SKM-1 treated with dmso at 0.1 percent for 144 hours (cell line): ENCODE results near the gene TSHZ1.
"Not testable (repeated sequence)": the region's sequence is repeated elsewhere in the genome, so short reads cannot be mapped to it uniquely, and the experiment has no call there.

ENCODE experiments used
- DNase-seq: peaks from one replicate; lab custom pipeline; 2025; ENCODE audit not compliant: unreplicated experiment; lab: John Stamatoyannopoulos, UW

The TSHZ1 gene

DNA sequence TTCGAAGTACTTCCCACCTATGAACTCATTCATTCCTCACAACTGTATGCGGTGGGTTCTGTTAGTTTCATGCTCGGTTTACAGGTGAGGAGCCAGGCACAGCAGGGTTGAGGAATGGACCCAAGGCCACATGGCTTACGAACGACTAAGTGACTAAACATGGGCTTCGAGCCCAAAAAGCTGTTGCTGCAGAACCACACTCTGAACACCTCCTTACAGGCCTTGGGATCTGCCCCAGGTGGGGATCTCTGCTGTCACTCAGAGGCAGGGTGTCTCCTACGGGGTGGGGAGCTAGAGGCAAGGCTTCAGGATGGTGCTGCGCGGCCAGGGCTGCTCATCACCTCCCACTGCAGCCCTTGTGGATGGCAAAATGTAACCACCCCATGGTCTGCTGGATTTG, 80.9 kb downstream of the TSHZ1 start:
- DNase-seq: no peak

DNA sequence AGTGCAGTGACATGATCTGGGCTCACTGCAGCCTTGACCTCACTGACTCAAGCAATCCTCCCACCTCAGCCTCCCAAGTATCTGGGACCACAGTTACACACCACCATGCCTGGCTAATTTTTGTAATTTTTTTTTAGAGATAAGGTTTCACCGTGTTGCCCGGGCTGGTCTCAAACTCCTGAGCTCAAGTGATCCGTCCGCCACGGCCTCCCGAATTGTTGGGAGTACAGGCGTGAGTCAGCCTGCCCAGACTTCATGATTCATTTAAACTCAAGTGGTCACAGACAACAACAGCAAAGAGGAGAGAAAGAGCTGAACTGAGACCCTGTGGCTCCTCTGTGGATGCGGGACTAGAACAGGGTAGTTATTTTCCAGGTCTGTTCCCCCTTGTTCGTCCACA, 83.0 kb downstream of the TSHZ1 start:
- DNase-seq: no peak

DNA sequence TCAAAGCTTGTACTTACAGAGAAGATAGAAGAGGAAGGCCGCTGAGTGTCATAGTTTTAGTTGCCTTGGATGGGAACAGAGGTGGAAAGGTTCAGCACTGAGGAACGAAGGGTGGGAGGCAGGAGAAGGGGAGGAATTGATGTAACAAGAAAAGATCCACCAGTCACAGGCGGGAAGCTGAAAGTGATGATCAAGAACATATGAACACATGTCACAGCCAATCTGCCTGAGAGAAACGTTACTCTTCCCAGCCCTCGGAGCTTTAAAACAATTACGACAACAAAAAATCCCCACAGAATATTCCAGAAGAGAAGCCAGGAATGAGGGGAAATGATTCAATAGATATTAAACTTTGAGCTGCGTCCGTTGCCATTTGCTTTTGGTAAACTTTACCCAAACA, 87.1 kb downstream of the TSHZ1 start:
- DNase-seq: no peak

DNA sequence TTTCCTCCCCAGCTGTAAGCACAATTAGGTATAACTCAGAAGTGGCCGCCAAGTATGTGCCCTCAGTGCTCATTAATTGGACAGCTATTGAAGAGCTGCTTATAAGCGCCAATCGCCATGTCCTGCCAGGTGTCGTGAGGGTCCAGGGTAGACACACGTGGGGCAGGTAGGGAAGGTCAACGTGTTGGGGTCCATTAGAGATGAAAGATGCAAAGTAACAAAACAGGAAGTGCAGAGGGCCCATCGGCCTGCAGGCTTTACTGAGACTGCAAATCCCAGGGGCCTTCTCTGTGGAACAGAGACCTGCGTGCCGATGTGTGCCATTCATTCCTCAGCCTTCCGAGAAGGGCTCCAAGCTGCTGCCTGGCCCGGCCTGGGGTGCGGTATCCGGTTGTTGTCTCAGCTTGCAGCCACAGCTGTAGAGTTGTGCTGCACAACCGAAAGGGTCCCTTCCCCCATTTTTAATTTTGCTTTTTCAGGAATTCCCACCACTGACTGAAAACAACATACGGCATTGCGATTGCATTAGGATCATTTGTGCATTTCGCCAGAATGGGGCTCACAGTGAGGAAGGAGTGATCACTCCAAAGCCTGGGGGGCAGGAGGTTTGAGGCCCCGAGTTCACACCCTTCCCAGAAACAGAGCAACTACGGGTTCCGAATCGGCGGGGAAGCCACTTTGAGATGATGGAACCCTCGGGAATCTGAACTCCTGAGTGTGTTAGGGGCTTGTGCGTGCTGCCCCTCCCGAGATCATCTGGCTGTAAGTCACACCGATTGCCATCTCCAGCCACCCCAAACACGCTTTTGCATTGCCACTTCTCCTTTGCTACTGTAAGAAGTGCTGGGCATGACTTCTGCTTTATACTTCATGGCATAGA, 94.3 kb downstream of the TSHZ1 start:
- no peak for DNase-seq

DNA sequence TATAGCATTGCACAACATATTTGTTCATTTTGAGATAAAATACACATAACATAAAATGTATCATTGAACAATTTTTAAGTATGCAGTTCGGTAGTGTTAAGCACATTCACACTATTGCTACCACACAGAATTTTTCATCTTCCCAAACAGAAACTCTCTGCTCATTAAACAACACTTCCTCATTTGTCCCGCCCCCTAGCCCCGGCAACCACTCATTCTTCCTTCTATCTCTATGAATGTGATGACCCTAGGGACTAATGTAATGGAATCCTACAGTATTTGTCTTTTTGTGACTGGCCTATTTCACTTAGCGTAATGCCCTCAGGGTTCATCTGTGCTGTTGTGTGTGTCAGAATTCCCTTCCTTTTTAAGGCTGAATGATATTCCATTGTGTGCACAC, 95.4 kb downstream of the TSHZ1 start:
- DNase-seq: no peak

DNA sequence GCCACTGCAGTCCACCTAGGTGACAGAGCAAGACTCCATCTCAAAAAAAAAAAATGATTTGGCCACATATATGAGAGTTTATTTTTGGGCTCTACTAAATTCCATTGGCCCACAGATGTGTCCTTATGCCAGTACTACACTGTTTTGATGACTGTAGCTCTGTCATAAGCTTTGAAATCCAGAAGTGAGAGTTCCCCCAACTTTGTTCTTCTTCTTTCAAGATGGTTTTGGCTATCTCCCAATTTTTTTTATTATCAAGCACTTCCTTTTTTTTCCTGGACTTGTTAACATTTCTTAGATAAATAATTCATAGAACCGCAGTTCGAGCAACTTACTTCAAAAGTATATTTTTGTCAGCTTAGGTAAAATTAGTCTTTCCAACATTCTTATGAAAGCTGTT, 96.9 kb downstream of the TSHZ1 start:
- no peak for DNase-seq

DNA sequence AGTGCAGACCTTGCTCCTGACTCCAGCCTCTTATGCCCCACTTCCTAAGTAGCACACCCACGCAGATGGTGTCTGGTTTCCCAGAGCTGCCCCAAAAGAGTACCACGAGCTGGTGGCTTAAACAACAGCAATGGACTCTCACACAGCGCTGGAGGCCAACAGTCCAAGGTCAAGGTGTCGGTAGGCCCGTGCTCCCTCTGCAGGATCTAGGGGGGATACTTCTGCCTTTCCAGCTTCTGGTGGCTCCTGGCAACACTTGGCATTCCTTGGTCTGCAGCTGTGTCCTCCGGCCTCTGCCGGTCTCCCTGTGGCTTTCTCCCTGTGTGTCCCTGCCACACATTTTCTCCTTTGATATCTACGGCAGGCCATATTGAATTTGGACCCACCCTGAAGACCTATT, 99.0 kb downstream of the TSHZ1 start:
- DNase-seq: no peak

DNA sequence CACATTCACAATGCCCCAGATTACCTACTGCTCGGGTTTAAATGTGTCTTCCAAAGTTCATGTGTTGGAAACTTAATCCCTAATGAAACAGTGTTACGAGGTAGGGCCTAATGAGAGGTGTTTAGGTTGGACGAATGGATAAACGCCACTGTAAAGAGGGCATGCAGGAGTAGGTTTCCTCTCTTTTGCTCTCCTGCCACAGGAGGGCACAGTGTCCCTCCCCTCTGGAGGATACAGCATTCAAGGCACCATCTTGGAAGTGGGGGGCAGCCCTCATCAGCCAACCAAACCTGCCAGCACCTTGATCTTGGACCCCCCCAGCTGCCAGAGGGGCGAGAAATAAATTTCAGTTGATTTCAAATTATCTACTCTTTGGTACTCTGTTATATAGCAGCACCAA, 103.5 kb downstream of the TSHZ1 start:
- no peak for DNase-seq

DNA sequence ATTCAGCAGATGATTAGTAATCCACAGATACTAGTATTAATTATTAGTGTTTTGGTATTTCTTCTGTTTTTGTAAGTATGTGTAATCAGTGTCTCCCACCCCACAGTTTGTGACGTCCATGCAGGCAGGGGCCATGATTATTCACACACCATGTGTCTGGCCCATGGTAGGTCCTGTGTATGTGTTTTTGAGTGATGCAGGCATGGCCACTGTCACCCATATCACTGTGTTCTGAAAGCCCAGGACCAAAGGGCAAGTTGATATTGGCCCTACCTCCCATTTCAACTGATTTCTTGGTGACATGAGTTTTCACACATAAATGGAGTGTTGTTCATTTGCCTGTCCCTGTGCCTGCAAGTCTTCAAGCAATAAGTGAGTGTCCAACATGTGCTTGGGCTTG, 104.0 kb downstream of the TSHZ1 start:
- no peak for DNase-seq

DNA sequence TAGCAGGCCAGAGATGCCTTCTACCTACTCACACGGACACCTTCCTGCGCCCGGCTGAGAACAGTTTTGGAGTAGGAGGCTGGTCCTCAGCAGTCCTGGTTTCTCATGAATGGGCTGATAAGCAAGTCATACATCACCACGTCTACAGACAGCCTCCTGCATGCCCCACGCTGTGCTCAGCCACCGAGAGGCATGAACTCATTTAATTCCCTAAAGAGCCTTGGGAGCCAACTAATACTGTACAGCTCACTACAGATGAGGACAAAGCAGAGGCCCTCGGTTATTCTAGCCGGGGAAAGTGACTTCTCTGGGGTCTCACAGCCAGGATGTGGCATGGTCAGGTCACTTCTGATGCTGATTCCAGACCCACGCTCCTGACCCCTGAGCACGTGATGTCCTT, 105.6 kb downstream of the TSHZ1 start:
- no peak for DNase-seq

DNA sequence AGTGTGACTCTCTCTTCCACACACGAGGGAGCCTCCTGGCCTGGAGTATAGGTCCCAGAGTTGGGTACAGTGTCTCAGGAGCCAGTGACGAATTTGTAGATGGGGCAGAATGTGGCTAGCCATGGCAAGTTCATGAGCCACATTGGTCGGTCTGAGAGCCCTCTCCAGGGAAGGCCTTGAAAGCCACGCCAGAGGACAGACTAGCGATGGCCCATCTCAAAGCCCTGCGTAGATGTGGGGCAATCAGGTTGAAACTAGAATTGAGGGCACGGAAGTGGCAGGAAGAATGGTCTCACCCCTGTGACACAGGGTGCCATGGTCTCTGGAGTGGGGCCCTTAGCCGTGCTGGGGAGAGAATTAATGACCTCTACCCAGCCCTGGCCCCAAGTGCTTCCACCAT, 106.2 kb downstream of the TSHZ1 start:
- DNase-seq: no peak

DNA sequence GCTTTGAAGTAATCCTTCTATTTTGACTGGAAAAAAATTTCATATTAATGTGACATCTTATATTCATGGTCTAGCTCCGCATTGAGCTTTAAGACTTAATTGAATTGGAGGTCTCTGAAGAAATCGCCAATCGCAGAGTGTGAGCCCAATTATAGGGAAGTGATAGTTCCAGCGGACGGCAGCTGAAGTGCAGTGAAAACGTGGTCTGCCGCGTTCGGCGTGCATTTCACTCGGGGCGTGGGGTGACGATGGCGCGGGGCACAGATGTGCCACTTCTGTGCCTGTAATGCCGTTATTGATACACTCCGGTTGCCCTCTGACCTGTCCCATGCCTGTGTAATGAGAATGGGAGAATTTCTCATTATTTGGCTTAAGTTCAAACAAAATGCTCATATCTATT, 106.7 kb downstream of the TSHZ1 start:
- no peak for DNase-seq

DNA sequence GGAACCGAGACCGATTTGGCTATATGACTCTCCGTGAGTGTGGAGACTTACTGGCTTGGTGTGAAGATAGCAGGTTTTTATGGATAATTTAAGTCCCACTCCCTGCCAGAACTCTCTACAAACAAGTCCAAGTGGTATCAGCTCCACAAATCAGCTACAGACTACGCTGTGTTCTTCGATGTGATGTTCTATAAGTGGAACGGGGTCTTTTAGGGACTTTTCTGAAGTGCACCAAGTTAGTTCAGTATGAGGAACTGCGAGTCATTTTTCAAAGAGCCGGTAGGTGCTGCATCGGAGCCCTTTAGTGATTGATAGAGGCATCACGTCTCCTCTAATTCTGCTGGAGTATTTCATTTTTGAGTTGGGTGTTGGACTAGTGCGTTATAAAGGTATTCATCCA, 107.1 kb downstream of the TSHZ1 start:
- no peak for DNase-seq

DNA sequence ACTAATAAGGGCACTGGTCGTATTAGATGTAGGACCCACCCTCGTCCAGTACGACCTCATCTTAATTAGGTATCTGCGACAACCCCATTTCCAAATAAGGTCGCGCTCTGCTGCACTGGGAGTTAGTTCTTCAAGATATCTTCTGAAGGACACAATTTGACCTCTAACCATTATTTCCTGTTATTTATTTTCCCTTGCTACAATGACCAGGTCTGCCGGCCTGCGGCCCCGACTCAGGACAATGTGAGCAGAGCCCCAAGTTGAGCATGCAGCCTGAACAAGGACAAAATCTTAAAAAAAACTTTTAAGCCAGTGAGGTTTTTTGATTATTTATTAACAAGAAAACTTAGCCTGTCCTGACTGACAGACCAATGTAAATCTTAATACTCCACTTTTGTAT, 109.3 kb downstream of the TSHZ1 start:
- no peak for DNase-seq

DNA sequence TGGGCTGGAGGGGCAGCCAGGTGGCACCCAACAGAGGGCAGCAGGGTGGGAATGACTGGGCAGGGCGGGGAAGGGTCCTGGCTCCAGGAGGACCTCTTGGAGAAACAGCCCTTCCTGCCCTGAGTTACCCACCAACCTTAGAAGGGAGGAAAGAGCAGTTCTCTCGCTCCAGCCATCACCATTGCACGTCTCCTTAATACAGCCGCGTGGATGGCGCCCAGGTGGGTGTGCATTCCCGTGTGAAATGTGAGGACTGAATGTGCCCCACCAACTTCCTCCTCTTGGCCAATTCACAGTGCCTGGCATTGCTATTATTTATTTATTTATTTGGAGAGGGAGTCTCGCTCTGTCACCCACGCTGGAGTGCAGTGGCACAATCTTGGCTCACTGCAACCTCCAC, 109.9 kb downstream of the TSHZ1 start:
- no peak for DNase-seq

DNA sequence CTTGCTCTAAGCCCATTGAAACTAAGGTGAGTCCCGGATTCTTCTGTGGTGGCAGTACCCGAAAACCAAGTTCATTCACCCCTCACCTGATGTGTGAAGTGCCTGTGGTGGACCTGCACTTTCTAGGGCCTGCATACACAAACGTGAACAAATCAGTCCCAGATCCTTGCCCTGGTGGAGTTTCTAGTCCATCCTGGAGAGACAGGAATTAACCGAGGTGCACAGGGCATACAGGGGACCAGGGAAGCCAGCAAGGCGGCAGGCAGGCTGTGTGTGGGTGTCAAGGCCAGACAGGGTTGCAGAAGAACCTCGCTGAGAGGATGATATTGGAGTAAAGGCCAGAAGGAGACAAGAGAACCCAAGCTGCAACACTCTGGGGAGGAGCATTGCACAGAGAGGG, 110.8 kb downstream of the TSHZ1 start:
- DNase-seq: no peak

DNA sequence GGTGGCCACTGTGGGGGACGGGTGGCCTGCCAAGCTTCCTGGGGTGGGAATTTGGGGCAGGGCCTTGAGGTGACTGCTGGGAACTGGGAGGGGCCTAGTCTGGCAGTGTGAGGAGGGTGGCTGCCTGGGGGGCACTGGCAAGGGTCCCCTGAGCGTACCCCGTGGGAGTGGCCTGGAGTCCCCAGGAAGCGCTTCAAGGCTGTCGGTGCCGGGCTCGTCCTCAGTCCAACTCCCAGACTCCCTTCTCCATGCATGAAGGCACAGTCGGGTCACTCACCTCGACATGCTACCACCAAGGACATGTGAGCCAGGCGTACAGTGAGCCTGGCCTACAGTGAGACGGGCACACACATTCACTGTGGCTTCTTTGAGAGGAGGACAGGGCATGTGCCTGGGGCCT, 111.6 kb downstream of the TSHZ1 start:
- no peak for DNase-seq

DNA sequence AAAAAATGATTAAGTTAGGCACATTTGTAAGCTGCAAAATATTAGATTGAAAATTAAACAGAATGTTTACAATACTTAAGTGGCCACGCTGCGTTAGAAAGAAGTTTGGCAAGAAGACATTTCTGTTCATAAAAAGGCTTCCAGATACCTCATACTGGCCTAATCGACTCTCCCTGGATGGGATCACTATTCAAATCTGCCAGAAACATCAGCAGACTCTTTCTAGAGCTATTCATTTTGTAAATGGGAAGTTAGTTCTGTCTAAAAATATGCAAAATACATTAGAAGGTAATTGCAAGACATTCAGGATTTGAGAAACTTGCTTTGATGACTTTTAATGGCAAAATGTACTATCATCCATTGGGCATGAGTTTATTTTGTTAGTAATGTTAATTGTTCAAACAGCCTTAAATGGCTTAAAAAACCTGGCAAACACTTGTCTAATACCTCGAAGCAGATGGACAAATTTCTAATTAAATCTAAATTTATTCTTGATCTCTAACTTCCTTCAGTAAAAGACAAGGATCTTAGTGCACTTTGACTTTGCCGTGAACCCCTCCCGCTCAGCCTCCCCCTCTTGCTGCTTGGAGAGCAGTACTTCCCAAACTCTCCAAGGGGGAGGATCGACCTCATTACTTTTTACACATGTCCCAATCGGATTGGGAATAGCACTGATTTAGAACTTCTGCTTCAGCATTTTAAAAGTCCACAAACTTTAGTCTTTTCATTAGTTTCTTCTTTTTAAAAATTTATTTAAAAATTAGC, 113.4 kb downstream of the TSHZ1 start:
- no peak for DNase-seq

DNA sequence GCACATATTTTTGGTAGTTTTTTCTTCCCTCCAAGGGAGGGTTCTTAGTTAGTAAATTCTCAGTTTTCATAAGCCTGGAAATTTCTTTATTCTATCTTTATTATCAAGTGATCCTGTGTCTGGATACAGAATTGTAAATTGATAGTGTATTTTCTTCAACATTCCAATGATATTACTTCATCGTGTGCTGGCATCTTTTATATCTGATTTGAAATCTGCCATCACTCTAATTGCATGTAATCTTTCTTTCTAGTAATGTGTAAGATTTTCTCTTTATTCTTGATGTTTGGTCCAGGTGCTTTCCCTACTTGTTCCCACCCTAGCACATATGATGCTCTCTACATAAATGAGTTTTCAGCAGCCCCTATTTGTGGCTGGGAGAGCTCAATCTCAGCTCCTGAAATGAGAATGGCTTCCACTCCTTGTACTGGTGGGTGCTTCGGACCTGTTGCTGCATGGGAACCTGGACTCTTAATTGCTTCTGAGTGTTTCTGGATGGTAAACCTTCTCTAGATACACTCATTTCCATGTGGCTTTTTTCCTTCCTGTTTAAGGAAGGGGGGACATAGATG, 114.2 kb downstream of the TSHZ1 start:
- DNase-seq: no peak

DNA sequence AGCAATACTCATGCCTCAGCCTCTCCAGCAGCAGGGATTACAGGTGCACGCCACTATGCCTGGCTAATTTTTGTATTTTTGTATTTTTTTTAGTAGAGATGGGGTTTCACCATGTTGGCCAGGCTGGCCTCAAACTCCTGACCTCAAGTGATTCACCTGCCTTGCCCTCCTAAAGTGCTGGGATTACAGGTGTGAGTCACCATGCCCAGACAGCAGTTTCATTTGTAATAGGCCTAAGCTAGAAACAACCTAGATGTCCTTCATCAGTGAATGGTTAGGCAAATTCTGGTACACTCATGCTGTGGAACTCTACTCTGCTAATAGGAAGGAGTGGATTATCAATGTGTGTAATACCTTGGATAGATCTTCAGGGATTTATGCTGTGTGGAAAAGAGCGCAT, 119.2 kb downstream of the TSHZ1 start:
- not testable (repeated sequence) for DNase-seq

DNA sequence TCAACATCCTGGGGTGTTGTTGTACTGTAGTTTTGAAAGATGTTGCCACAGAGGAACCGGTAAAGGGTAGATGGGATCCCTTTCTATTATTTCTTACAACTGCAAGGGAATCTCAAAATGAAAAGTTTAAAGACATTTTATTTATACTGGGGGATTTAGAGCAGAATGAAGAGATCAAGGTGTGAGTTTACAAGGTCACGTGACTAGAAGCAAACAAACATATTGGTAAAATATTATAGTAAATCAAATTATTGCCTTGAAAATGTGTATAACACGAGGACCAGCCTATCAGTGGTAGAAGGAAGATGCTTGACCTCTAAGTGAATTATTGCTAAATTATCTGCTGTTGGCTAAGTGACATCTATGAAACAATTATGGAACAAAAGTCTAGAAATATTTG, 119.7 kb downstream of the TSHZ1 start:
- no peak for DNase-seq

DNA sequence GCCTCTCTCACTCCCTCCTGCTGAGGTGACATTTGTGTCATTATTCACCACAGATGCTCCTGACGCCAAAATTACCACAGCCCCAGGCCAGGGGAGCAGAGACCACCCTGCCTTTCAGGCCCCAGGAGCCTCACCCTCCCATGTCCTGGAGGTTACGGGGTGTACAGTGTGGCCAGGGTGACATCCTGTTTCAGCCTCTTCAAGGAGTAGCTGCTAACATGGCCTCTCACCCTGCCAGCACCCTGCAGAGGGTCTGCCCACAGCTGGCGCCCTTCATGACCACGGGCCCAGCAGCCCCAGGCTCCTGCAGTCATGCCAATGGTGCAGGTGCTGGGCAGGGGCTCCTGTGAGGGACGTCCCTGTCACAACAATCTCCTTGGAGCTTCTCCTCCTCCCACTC, 124.3 kb downstream of the TSHZ1 start:
- no peak for DNase-seq
